Endodermal cell (in vitro differentiated cells): ENCODE measurements around the gene USF2. TPM values are rescaled to one million over a fixed set of nuclear protein-coding genes. Genes with fewer than 3 reads are reported as not detected.
A peak's percentile ranks its signal among the peaks of the same experiment; 100 is the strongest.

Experiments
- DNase-seq: peaks from one replicate; pipeline ENCODE4 v3.0.0-alpha.2; 2017
- H3K27ac ChIP-seq: 2 replicates; pipeline ENCODE4 v1.5.1; 2013; ENCODE audit warnings: mild to moderate bottlenecking, low read depth, low read length, moderate library complexity
- H3K27me3 ChIP-seq: 2 replicates; pipeline ENCODE4 v1.6.1; 2013; ENCODE audit warnings: mild to moderate bottlenecking, low read length, moderate library complexity; ENCODE audit not compliant: insufficient read depth, control insufficient read depth, poor library complexity, severe bottlenecking
- H3K36me3 ChIP-seq: 2 replicates; pipeline ENCODE4 v1.7.0; 2013; ENCODE audit warnings: mild to moderate bottlenecking, low read length, moderate library complexity; ENCODE audit not compliant: control insufficient read depth, insufficient read depth
- H3K4me1 ChIP-seq: one replicate; pipeline ENCODE4 v1.7.0; 2013; ENCODE audit warnings: low read length; ENCODE audit not compliant: control insufficient read depth, insufficient read depth
- H3K4me3 ChIP-seq: 2 replicates; pipeline ENCODE4 v1.5.1; 2013; ENCODE audit warnings: mild to moderate bottlenecking, low read length, moderate library complexity
- H3K9ac ChIP-seq: 2 replicates; pipeline ENCODE4 v1.6.1; 2013; ENCODE audit warnings: mild to moderate bottlenecking, low read length, moderate library complexity; ENCODE audit not compliant: poor library complexity, severe bottlenecking; ENCODE audit errors: extremely low read depth
- H3K9me3 ChIP-seq: 2 replicates; pipeline ENCODE4 v1.6.1; 2013; ENCODE audit warnings: mild to moderate bottlenecking, low read length, moderate library complexity; ENCODE audit not compliant: control insufficient read depth
- H3K27ac Mint-ChIP-seq: 2 replicates; pipeline ENCODE4 v1.8.0; 2020; ENCODE audit warnings: mixed read lengths
- H3K27me3 Mint-ChIP-seq: 2 replicates; pipeline ENCODE4 v1.8.0; 2021; ENCODE audit warnings: mild to moderate bottlenecking, mixed read lengths; ENCODE audit not compliant: insufficient read depth
- H3K36me3 Mint-ChIP-seq: 2 replicates; pipeline ENCODE4 v1.8.0; 2020; ENCODE audit warnings: low read depth, mixed read lengths
- H3K4me1 Mint-ChIP-seq: 2 replicates; pipeline ENCODE4 v1.8.0; 2020; ENCODE audit warnings: mixed read lengths
- H3K4me3 Mint-ChIP-seq: 2 replicates; pipeline ENCODE4 v1.8.0; 2020; ENCODE audit warnings: mild to moderate bottlenecking, moderate library complexity, mixed read lengths
- H3K9me3 Mint-ChIP-seq: 2 replicates; pipeline ENCODE4 v1.8.0; 2020; ENCODE audit warnings: mild to moderate bottlenecking, mixed read lengths
- CTCF ChIP-seq: fragments of 200-600 bp; sonication (generic); conservative IDR thresholded peaks from 2 replicates; pipeline ENCODE4 v1.5.0; 2021; ENCODE audit warnings: antibody characterized with exemption, mild to moderate bottlenecking
- WGBS, 2 experiments: methylation state at CpG; one replicate each; pipeline versions ENCODE4 v1.1.5 to v1.1.7; 2013; ENCODE audit warnings: missing lambda C conversion rate in 2 of 2, mixed read lengths in 1 of 2; ENCODE audit not compliant: insufficient coverage in 1 of 2, insufficient read length in 1 of 2; 5-methylcytosine and 5-hydroxymethylcytosine counted together
- total RNA-seq, 2 donors: library from RNA; stranded (reverse); fragmentation: NEBNext Ultra II Directional in 1 of 2; extraction: Animal tissue kit (Norgen Biotek cat#: 25700) in 1 of 2; gene quantifications; 2 replicates in 1 of 2; 3 replicates in 1 of 2; pipeline ENCODE4 v1.2.1, GENCODE V29; 2021

The USF2 gene
- total RNA-seq, 2 donors from 2014 or later, result 111 to 121 TPM

GRCh38 chr19:35241417-35241816 is 27.3 kb upstream of the USF2 start:
- Mint-ChIP-seq H3K4me3 (no peak overlapping the region), H3K27ac (no peak overlapping the region), H3K4me1 (no peaks in the 10 kb centered on the region), H3K36me3 (no peaks in the 10 kb centered on the region), H3K27me3 (no peaks in the 10 kb centered on the region), H3K9me3 (peaks cover 40% of the 10 kb centered on the region)
- H3K4me3 ChIP-seq, result no peak overlapping the region
- H3K4me1 ChIP-seq, result no peaks in the 10 kb centered on the region
- DNase-seq, result no peak
- no peaks in the 10 kb centered on the region for H3K36me3 ChIP-seq
- H3K27ac ChIP-seq, result no peak overlapping the region
- 100% methylated on average over 1 of the region's 1 CpG; no CpG with 5 or more reads in 1 of the 2 experiments for WGBS, 2 experiments
- H3K27me3 ChIP-seq, result no peaks in the 10 kb centered on the region
- no peak overlapping the region for H3K9ac ChIP-seq
- H3K9me3 ChIP-seq, result peaks cover 24% of the 10 kb centered on the region
- TF ChIP-seq CTCF, result no peak

GRCh38 chr19:35246466-35247092 is 22.2 kb upstream of the USF2 start:
- H3K36me3 ChIP-seq, result peaks cover 16% of the 10 kb centered on the region
- no peaks in the 10 kb centered on the region for H3K27me3 Mint-ChIP-seq
- no peaks in the 10 kb centered on the region for H3K27me3 ChIP-seq
- no peak overlapping the region for H3K27ac Mint-ChIP-seq
- peaks cover 12% of the 10 kb centered on the region for H3K9me3 Mint-ChIP-seq
- H3K27ac ChIP-seq, result no peak overlapping the region
- 96 to 100% methylated on average over 3 to 4 of the region's 4 CpGs for WGBS, 2 experiments
- no peak overlapping the region for H3K4me3 ChIP-seq
- DNase-seq, result no peak
- peaks cover 20% of the 10 kb centered on the region for H3K36me3 Mint-ChIP-seq
- no peak overlapping the region for H3K4me3 Mint-ChIP-seq
- peaks cover 8% of the 10 kb centered on the region for H3K4me1 ChIP-seq
- no peak overlapping the region for H3K9ac ChIP-seq
- TF ChIP-seq CTCF, result no peak
- peaks cover 7% of the 10 kb centered on the region for H3K9me3 ChIP-seq
- H3K4me1 Mint-ChIP-seq, result peaks cover 20% of the 10 kb centered on the region

- H3K9me3 Mint-ChIP-seq, result peaks cover 6% of the 10 kb centered on the region
- no peaks in the 10 kb centered on the region for H3K27me3 Mint-ChIP-seq
Measured at GRCh38 chr19:35247526-35248309, 21.0 kb upstream of the USF2 start.

More at GRCh38 chr19:35247526-35248309, 21.0 kb upstream of the USF2 start:
- peak overlapping the region; percentile 96 for H3K27ac ChIP-seq
- Mint-ChIP-seq H3K4me3 (peak overlapping the region; percentile 100), H3K4me1 (peaks cover 23% of the 10 kb centered on the region), H3K36me3 (peaks cover 28% of the 10 kb centered on the region), H3K27ac (peak overlapping the region; percentile 100)
- WGBS, 2 experiments, result 2 to 3% methylated on average over 20 to 42 of the region's 42 CpGs
- no peaks in the 10 kb centered on the region for H3K27me3 ChIP-seq
- H3K9ac ChIP-seq, result peak overlapping the region; percentile 93
- peaks cover 27% of the 10 kb centered on the region for H3K36me3 ChIP-seq
- peak; percentile 73 for TF ChIP-seq CTCF
- DNase-seq, result peak; percentile 98
- H3K9me3 ChIP-seq, result no peaks in the 10 kb centered on the region
- H3K4me1 ChIP-seq, result peaks cover 8% of the 10 kb centered on the region
- peak overlapping the region; percentile 95 for H3K4me3 ChIP-seq
